ENCODE data around the gene DDX10.

DNA sequence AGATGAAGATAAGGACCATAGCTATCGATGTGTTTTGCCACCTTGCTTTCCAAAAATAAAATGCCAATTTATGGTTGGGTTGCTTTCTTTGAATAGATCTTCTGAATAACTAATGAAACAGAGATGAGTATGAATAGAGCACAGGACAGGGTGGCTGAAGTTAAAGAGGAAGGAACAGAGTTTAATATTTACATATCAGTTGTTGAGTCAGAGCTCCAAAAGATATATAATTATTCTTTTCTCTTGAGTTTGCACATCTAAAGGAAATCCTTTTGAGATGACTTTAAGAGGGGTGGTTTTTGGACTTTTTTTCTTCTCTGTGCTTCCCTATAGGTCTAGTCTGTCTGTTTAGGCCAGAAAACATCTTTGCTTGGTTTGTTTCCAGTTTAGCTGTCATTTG is 115.2 kb downstream of the DDX10 start:
- TF ChIP-seq GATA2 (IDR thresholded peaks at IDR 0.05; ENCODE audit: low read depth, low read length), result no peak
- TF ChIP-seq GATA3 (IDR thresholded peaks at IDR 0.05; ENCODE audit: low read depth, low read length), result no peak

Measured in SH-SY5Y (cell line).